Muscle layer of colon (tissue), 2 donors: Measurements from ENCODE around the gene CIT.

Experiments
- H3K27ac ChIP-seq: one replicate; pipeline ENCODE4 v1.7.0; 2013; ENCODE audit warnings: low read depth, mild to moderate bottlenecking, low read length, moderate library complexity
- H3K27me3 ChIP-seq, 2 donors: one replicate each; pipeline ENCODE4 v1.7.0; 2013; ENCODE audit warnings: low read length in 2 of 2, mild to moderate bottlenecking in 2 of 2; ENCODE audit not compliant: insufficient read depth in 2 of 2, control insufficient read depth in 1 of 2
- H3K36me3 ChIP-seq: one replicate; pipeline ENCODE4 v1.7.0; 2013; ENCODE audit warnings: mild to moderate bottlenecking, low read length; ENCODE audit not compliant: insufficient read depth
- H3K4me1 ChIP-seq: one replicate; pipeline ENCODE4 v1.7.0; 2013; ENCODE audit warnings: mild to moderate bottlenecking, low read length; ENCODE audit not compliant: insufficient read depth
- H3K4me3 ChIP-seq, 2 donors: one replicate each; pipeline ENCODE4 v1.7.0; 2013; ENCODE audit warnings: low read length in 2 of 2, low read depth in 1 of 2, mild to moderate bottlenecking in 1 of 2, moderate library complexity in 1 of 2
- H3K9ac ChIP-seq: one replicate; pipeline ENCODE4 v1.7.0; 2013; ENCODE audit warnings: low read length
- H3K9me3 ChIP-seq: one replicate; pipeline ENCODE4 v1.7.0; 2013; ENCODE audit warnings: mild to moderate bottlenecking, low read length
- donor health status: abdominal sarcoma.
- donor health status: Adenocarcinoma of cecum.

CIT gene

DNA sequence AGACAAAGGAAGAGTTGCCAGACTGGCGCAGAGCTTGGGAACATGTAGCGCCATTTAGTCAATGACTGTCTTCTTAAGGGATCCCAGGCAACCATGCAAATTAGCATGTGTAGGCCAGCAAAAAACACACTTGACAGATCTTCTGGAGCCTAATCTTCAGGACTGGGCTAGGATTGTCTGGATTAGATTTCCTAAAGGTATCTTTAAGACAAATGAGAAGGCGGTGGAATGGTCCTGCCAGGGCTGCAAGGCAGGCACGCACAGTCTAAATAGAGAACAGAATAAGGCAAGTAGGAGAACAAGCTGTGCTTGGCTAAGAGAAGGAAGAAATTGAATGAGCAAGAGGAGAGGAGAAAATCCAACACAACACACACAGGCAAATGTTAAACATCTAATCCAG, 80.0 kb downstream of the CIT start:
- H3K9me3 ChIP-seq: no peaks in the 10 kb centered on the region
- H3K27me3 ChIP-seq: no peaks in the 10 kb centered on the region
- no peaks in the 10 kb centered on the region for H3K36me3 ChIP-seq
- H3K4me3 ChIP-seq: no peak overlapping the region
- no peak overlapping the region for H3K27ac ChIP-seq
- no peaks in the 10 kb centered on the region for H3K4me1 ChIP-seq
- H3K9ac ChIP-seq: no peak overlapping the region

DNA sequence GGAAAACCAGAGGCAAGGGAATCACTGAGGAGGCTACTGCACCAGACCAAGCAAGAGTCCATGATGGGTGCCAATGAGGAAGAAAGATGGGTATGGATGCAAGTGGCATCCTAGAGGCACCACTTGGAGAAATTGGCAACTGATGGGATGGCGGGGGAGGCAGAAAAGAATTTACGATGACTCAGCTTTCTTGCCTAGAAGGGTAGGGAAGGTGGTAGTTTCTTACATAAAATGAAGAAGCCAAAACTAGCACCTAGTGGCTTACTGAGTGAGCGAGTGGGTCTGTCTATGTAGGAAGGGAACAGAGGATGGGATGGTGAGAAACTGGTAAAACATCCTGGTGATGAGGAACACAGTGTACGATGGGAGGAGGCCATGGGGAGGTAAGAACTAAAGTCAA, 80.8 kb downstream of the CIT start:
- no peaks in the 10 kb centered on the region for H3K9me3 ChIP-seq
- H3K4me3 ChIP-seq: no peak overlapping the region
- no peak overlapping the region for H3K9ac ChIP-seq
- no peaks in the 10 kb centered on the region for H3K4me1 ChIP-seq
- H3K27me3 ChIP-seq: no peaks in the 10 kb centered on the region
- no peaks in the 10 kb centered on the region for H3K36me3 ChIP-seq
- no peak overlapping the region for H3K27ac ChIP-seq

DNA sequence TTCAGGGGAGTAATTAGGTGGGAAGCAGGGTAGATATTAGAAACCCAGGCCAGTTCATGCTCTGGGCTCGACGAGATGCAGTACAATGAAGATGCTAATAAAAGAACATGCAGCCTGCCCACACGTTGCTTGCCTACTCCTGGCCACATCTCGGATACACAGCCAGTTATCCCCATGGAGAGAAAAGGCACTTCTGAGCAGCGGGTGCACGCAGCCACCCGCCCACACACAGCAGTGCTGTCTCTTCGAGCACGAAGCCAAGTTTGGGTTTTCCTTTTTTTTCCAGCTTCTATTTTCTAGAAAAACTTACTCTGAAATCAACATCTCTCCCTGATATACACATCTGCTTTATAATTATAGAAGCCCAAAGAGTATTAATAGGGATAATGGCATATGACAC, 85.7 kb downstream of the CIT start:
- Histone ChIP-seq H3K9ac (no peak overlapping the region), H3K9me3 (no peaks in the 10 kb centered on the region), H3K4me3 (no peak overlapping the region), H3K36me3 (no peaks in the 10 kb centered on the region), H3K27me3 (no peaks in the 10 kb centered on the region), H3K4me1 (no peaks in the 10 kb centered on the region), H3K27ac (no peak overlapping the region)

DNA sequence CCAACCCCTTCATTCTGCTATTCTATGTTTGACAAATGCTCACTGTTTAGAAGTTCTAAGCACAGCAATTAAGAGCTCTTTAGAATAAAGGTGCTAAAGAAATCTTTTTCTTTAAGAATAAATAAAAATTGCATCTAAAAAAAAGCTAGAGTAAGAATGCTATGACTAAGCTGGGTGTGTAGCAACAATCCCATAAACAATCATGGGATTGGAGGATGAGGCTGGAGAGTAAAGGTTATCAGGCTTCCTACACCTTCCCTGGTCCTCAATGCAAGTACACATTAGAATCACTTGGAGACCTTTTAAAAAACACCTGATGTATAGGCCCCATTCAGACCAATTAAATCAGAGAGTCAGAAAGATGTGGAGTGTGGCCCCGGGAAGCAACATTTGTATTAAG, 88.3 kb downstream of the CIT start:
- Histone ChIP-seq H3K36me3 (no peaks in the 10 kb centered on the region), H3K9me3 (no peaks in the 10 kb centered on the region), H3K9ac (no peak overlapping the region), H3K4me3 (no peak overlapping the region), H3K4me1 (no peaks in the 10 kb centered on the region), H3K27ac (no peak overlapping the region), H3K27me3 (no peaks in the 10 kb centered on the region)

DNA sequence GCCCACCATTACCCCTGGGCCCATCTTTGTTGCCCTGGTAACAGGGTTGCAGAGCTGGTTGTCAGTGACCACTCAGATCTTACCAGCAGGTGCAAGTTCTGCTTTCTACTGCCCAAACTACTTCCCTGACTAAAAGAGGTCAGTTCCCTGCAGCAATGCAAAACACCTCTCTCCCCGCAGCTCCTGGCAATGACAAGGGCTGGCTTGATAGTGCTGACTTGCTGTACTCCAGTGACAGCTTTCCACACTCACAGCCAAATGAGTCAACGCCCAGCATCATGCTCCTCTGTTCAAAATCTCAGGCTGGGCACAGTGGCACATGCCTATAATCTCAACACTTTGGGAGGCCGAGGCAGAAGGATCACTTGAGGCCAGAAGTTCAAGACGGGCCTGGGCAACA, 90.6 kb downstream of the CIT start:
- Histone ChIP-seq H3K9ac (no peak overlapping the region), H3K36me3 (no peaks in the 10 kb centered on the region), H3K27me3 (no peaks in the 10 kb centered on the region), H3K9me3 (no peaks in the 10 kb centered on the region), H3K4me3 (no peak overlapping the region), H3K27ac (no peak overlapping the region), H3K4me1 (no peaks in the 10 kb centered on the region)

DNA sequence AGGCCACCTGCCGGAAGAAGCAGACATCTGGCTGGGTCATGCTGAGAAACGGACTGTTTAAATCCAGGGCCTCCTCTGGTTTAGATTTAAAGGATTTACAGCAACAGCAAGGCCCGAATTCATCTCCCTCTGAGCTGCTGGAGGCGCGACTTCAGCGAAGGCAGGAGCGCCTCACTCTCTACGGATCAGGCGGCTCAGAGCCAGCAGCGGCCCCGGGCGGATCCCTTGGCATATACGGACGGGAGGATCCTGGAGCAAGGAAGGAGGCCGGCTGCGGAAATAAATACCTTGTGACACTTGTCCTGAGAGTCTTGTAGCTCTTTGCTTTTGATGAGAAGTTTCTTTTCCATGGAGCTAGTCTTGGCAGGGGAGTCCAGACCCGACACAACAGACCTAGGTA, 92.4 kb downstream of the CIT start:
- H3K9ac ChIP-seq: no peak overlapping the region
- H3K27me3 ChIP-seq: no peaks in the 10 kb centered on the region
- no peak overlapping the region for H3K27ac ChIP-seq
- no peak overlapping the region for H3K4me3 ChIP-seq
- no peaks in the 10 kb centered on the region for H3K9me3 ChIP-seq
- no peaks in the 10 kb centered on the region for H3K36me3 ChIP-seq
- no peaks in the 10 kb centered on the region for H3K4me1 ChIP-seq

DNA sequence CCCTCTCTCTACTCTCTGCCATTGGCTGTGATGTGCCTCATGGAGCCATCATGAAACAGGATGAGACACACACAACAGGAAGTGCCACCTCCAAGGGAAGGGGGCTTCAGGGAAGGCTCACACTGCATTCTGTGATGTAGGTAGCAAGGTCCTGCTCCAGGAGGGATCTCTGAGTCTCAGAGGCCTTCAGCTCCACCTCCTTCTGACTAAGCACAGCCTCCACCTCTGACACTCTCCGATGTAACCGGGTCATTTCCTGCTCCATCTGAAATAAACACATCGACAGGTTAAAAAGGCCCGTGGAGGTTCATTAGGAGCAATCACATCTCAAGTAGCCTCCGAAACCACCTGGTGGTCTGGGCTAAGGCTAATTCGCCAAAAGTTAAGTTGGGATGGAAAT, 93.3 kb downstream of the CIT start:
- Histone ChIP-seq H3K9ac (no peak overlapping the region), H3K4me3 (no peak overlapping the region), H3K27ac (no peak overlapping the region), H3K36me3 (no peaks in the 10 kb centered on the region), H3K27me3 (no peaks in the 10 kb centered on the region), H3K9me3 (no peaks in the 10 kb centered on the region), H3K4me1 (no peaks in the 10 kb centered on the region)

DNA sequence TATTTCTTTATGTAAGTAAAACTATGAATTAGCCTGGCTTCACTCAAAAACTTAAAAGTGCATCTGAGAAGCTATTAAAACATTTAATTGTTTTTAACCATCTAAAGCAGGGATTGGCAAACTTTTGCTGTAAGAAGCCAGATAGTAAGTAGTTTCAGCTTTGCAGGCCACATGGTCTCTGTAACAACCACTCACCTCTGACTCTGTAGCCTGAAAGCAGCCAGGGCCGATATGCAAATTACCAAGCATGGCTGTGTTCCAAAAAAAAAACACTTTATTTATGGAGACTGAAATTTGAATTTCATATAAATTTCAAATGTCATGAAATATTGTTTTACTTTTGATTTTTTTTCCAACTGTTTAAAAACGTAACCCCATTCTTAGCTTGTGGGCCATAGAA, 95.3 kb downstream of the CIT start:
- H3K4me3 ChIP-seq: no peak overlapping the region
- H3K9me3 ChIP-seq: no peaks in the 10 kb centered on the region
- no peaks in the 10 kb centered on the region for H3K27me3 ChIP-seq
- H3K36me3 ChIP-seq: no peaks in the 10 kb centered on the region
- no peak overlapping the region for H3K9ac ChIP-seq
- H3K4me1 ChIP-seq: no peaks in the 10 kb centered on the region
- H3K27ac ChIP-seq: no peak overlapping the region

DNA sequence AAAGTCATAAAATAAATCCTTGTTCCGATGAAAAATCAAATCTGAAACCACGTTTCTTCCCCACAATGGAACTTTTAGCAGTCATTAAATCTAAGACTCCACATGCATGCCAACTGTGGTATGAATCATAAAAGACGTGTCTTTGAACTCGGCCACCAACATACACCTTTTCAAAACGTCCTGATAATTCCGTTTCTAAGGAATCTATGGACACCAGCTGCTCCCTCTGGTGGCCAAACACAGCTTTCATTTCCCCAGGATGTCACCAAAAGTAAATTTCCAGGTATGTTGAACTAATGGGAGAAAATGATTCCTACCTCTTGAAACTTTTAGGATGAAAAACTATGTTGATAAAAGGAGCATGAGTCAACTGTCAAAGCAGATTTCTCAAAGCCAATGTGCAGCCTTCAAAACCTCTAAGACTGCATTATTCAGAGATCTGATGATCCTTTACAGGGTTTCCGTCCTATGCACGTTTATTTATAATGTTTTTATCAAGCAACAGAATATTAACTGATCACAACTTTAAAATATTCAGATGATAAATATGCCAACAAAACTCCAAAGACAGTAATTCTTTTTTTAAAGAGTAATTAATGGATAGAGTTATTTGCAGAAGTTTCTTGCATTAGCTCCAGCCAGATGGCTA, 96.2 kb downstream of the CIT start:
- H3K9ac ChIP-seq: no peak overlapping the region
- H3K27ac ChIP-seq: no peak overlapping the region
- H3K4me3 ChIP-seq: no peak overlapping the region

DNA sequence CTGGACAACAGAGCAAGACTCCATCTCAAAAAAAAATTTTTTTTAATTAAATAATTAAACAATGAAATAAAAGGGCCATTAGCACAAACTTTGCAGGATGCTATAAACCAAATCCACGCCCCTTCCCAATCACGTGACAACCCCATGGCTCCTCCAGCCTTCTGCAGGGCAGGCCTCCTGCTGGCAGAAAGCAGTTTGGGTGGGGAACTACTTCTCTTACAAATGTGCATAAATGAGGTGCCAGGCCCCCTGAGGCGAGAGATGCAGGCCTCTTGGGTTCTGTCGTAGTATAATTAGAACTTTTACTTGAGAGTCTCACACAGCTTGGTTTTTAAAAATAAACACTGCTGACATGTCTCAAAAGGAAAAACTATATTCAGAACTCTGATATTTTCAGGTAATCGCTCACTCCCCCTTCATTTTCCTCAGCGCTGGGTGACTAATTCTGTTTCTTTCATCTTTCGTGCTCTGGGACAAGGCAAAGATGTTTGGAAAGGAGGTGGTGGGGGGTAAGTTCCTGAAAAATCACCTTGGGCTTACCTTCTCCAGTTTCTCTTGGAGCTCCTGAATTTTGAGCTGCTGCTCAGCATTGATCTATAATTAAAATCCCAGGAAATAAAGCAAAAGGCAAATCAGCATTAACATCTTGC, 101.7 kb downstream of the CIT start:
- H3K27ac ChIP-seq: no peak overlapping the region
- no peak overlapping the region for H3K4me3 ChIP-seq
- H3K4me1 ChIP-seq: no peaks in the 10 kb centered on the region
- H3K27me3 ChIP-seq: no peaks in the 10 kb centered on the region
- H3K9ac ChIP-seq: no peak overlapping the region
- no peaks in the 10 kb centered on the region for H3K36me3 ChIP-seq
- H3K9me3 ChIP-seq: no peaks in the 10 kb centered on the region

More for the DNA sequence above, 96.2 kb downstream of the CIT start:
- Histone ChIP-seq H3K9me3 (no peaks in the 10 kb centered on the region), H3K36me3 (no peaks in the 10 kb centered on the region), H3K27me3 (no peaks in the 10 kb centered on the region), H3K4me1 (no peaks in the 10 kb centered on the region)

DNA sequence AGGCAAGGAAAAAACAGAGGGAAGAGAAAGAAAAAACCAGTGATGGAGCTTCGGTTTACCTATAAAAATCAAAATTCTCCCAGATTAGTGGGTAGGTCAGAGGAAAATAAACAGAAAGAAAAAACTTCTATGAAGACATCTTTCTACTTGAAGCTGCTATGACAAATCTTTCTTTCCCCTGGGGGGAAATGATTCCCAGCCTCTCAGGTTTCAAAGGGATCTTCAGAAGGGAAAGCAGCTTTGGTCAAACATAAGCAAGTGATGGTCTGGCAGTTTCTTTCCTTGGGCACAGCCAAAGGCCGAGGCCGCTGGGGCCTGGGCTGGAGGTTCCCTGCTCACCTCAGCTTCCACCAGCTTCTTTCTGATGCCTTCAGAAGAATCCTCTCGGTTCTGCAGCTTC, 104.7 kb downstream of the CIT start:
- H3K27ac ChIP-seq: no peak overlapping the region
- no peaks in the 10 kb centered on the region for H3K27me3 ChIP-seq
- no peaks in the 10 kb centered on the region for H3K4me1 ChIP-seq
- H3K9ac ChIP-seq: no peak overlapping the region
- no peaks in the 10 kb centered on the region for H3K36me3 ChIP-seq
- H3K9me3 ChIP-seq: no peaks in the 10 kb centered on the region
- no peak overlapping the region for H3K4me3 ChIP-seq

DNA sequence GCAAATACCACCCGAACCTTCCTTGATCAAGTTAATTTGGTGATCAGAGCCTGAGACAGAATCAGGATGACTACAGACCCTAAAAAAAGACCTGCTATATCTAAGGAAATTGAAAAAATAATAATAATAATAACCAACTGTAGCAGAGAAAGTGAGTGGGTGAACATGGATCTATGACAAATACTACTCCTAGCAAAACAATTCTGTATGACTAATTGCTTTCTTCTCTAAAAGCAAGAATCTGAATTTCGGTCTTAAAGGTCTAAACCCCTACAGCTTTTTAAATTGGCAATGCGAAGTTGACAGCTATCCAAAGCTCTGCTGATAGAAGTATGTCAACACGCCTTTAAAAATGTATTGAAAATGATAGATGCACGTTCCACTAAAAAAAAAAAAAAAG, 107.0 kb downstream of the CIT start:
- no peaks in the 10 kb centered on the region for H3K9me3 ChIP-seq
- H3K9ac ChIP-seq: no peak overlapping the region
- H3K4me3 ChIP-seq: no peak overlapping the region
- no peaks in the 10 kb centered on the region for H3K36me3 ChIP-seq
- H3K4me1 ChIP-seq: no peaks in the 10 kb centered on the region
- no peaks in the 10 kb centered on the region for H3K27me3 ChIP-seq
- no peak overlapping the region for H3K27ac ChIP-seq
